22Rv1 (cell line): ENCODE results near the gene LRMDA.

Experiments
- H3K27ac ChIP-seq: fragments of 450-650 bp; 2 replicates; pipeline ENCODE4 v1.5.1; 2017
- CTCF ChIP-seq: fragments of 450-650 bp; IDR thresholded peaks from 2 replicates; pipeline ENCODE4 v1.5.1; 2017; ENCODE audit warnings: mild to moderate bottlenecking
- ZFX ChIP-seq: fragments of 450-650 bp; IDR thresholded peaks from 2 replicates; pipeline ENCODE4 v1.6.1; 2017; ENCODE audit warnings: antibody characterized with exemption, borderline replicate concordance

LRMDA gene

GRCh38 chr10:76234499-76235226 lies 803.2 kb downstream of the LRMDA start:
- TF ChIP-seq ZFX (no peak), CTCF (no peak)
- no peak overlapping the region for H3K27ac ChIP-seq

- no peak for TF ChIP-seq ZFX
- TF ChIP-seq CTCF = no peak
- H3K27ac ChIP-seq = no peak overlapping the region
These were observed 804.9 kb downstream of the LRMDA start for GRCh38 chr10:76236356-76236755.

GRCh38 chr10:76242956-76243355 lies 811.5 kb downstream of the LRMDA start:
- TF ChIP-seq ZFX (no peak), CTCF (no peak)
- H3K27ac ChIP-seq = no peak overlapping the region

GRCh38 chr10:76244061-76244686 lies 812.8 kb downstream of the LRMDA start:
- no peak for TF ChIP-seq CTCF
- H3K27ac ChIP-seq = no peak overlapping the region

- TF ChIP-seq ZFX = no peak
- TF ChIP-seq CTCF = no peak
- H3K27ac ChIP-seq = no peak overlapping the region
These were observed 814.6 kb downstream of the LRMDA start for GRCh38 chr10:76245951-76246495.

GRCh38 chr10:76248649-76249200 lies 817.3 kb downstream of the LRMDA start:
- TF ChIP-seq ZFX (no peak), CTCF (no peak)
- no peak overlapping the region for H3K27ac ChIP-seq
